Mesothelial cell of epicardium (in vitro differentiated cells): Measurements from ENCODE around the gene KLK14. TPM values are rescaled to one million over a fixed set of nuclear protein-coding genes. Genes with fewer than 3 reads are reported as not detected.

Experiments
- DNase-seq, 2 experiments: peaks; one replicate each; pipeline ENCODE4 v3.0.0; 2021; ENCODE audit warnings: low spot score in 2 of 2; ENCODE audit not compliant: unreplicated experiment in 2 of 2
- H3K27ac Mint-ChIP-seq: 2 replicates; pipeline ENCODE4 v1.8.0; 2021; ENCODE audit warnings: mixed read lengths
- H3K27me3 Mint-ChIP-seq: 2 replicates; pipeline ENCODE4 v1.8.0; 2021; ENCODE audit warnings: low read depth, mixed read lengths
- H3K36me3 Mint-ChIP-seq: 2 replicates; pipeline ENCODE4 v1.8.0; 2021; ENCODE audit warnings: mixed read lengths
- H3K4me1 Mint-ChIP-seq: 2 replicates; pipeline ENCODE4 v1.8.0; 2021; ENCODE audit warnings: mixed read lengths
- H3K4me3 Mint-ChIP-seq: 2 replicates; pipeline ENCODE4 v1.8.0; 2021; ENCODE audit warnings: mild to moderate bottlenecking, moderate library complexity, mixed read lengths
- H3K9me3 Mint-ChIP-seq: 2 replicates; pipeline ENCODE4 v1.8.0; 2021; ENCODE audit warnings: mixed read lengths
- total RNA-seq: library from RNA; stranded (reverse); gene quantifications from 3 replicates; pipeline ENCODE4 v1.2.1, GENCODE V29; 2021
- TF ChIP-seq, protein P1 (sequence below): fragments of 200-600 bp; sonication (generic); IDR thresholded peaks from one replicate; pipeline ENCODE4 v1.5.0; 2021; ENCODE audit warnings: antibody characterized with exemption; ENCODE audit not compliant: unreplicated experiment

Gene KLK14
- total RNA-seq, 1 donor from 2014 or later: 0.45 TPM

DNA sequence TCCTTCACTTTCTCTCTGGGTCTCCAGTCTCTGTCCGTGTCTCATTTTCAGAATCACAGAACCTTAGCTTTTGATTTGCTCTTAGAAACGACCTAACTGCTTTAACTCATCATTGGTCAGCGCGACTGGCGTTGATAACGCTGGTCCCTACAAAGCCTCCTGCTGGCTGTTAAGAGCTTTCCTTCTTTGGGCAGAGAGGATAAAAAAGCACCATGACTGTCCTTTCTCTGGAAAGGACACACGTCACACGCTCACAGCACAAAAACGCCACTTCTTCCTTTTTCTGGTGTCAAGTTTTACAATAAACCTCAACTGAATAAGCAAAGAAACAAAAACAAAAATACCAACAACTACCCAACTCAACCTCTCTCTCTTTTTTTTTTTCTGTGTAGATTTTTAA lies 46.2 kb downstream of the KLK14 start:
- DNase-seq: no peak
- H3K4me1 Mint-ChIP-seq: no peaks in the 10 kb centered on the region
- peaks cover 24% of the 10 kb centered on the region for H3K27me3 Mint-ChIP-seq
- H3K27ac Mint-ChIP-seq: no peak overlapping the region
- no peak overlapping the region for H3K4me3 Mint-ChIP-seq
- TF ChIP-seq, protein P1, sequence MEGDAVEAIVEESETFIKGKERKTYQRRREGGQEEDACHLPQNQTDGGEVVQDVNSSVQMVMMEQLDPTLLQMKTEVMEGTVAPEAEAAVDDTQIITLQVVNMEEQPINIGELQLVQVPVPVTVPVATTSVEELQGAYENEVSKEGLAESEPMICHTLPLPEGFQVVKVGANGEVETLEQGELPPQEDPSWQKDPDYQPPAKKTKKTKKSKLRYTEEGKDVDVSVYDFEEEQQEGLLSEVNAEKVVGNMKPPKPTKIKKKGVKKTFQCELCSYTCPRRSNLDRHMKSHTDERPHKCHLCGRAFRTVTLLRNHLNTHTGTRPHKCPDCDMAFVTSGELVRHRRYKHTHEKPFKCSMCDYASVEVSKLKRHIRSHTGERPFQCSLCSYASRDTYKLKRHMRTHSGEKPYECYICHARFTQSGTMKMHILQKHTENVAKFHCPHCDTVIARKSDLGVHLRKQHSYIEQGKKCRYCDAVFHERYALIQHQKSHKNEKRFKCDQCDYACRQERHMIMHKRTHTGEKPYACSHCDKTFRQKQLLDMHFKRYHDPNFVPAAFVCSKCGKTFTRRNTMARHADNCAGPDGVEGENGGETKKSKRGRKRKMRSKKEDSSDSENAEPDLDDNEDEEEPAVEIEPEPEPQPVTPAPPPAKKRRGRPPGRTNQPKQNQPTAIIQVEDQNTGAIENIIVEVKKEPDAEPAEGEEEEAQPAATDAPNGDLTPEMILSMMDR: no peak
- H3K9me3 Mint-ChIP-seq: no peaks in the 10 kb centered on the region
- H3K36me3 Mint-ChIP-seq: no peaks in the 10 kb centered on the region

GRCh38 chr19:51034704-51035103 lies 48.0 kb downstream of the KLK14 start, which contains the start of gene KLK12:
Gene KLK12 (minus strand): TSS chr19:51035002. CDS start chr19:51034621, 381 bp downstream.
- TF ChIP-seq, protein P1: no peak
- no peaks in the 10 kb centered on the region for H3K9me3 Mint-ChIP-seq
- no peak for DNase-seq
- H3K36me3 Mint-ChIP-seq: no peaks in the 10 kb centered on the region
- H3K27ac Mint-ChIP-seq: no peak within 1 kb of the TSS
- peaks cover 24% of the 10 kb centered on the region for H3K27me3 Mint-ChIP-seq
- H3K4me3 Mint-ChIP-seq: no peak within 1 kb of the TSS
- H3K4me1 Mint-ChIP-seq: no peaks in the 10 kb centered on the region

DNA sequence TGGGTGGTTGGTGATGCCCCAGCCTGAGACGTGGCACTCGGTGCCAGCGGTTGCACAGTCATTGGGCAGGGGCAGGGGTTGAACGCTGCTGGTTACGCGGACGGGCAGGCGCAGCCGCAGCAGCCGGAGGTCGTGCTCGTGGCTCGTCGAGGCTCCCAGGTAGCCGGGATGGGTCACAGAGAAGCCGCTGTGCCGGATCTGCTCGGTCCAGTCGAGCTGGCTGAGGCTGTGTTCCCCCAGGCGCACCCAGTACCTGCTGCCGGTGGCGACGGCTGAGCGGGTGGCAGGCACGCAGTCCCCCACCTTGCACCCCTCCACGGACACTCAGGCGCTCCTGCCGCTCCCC lies 50.8 kb downstream of the KLK14 start:
- H3K9me3 Mint-ChIP-seq: no peaks in the 10 kb centered on the region
- H3K4me3 Mint-ChIP-seq: no peak overlapping the region
- H3K36me3 Mint-ChIP-seq: no peaks in the 10 kb centered on the region
- no peak overlapping the region for H3K27ac Mint-ChIP-seq
- H3K27me3 Mint-ChIP-seq: peaks cover 34% of the 10 kb centered on the region
- H3K4me1 Mint-ChIP-seq: peaks cover 3% of the 10 kb centered on the region
- TF ChIP-seq, protein P1: no peak
- DNase-seq: no peak

- TF ChIP-seq, protein P1: no peak
- no peaks in the 10 kb centered on the region for H3K36me3 Mint-ChIP-seq
- no peak overlapping the region for H3K4me3 Mint-ChIP-seq
- peaks cover 33% of the 10 kb centered on the region for H3K27me3 Mint-ChIP-seq
- peaks cover 6% of the 10 kb centered on the region for H3K4me1 Mint-ChIP-seq
- H3K27ac Mint-ChIP-seq: no peak overlapping the region
- no peak for DNase-seq
- H3K9me3 Mint-ChIP-seq: no peaks in the 10 kb centered on the region
These were observed 51.3 kb downstream of the KLK14 start for GRCh38 chr19:51031220-51031879.

GRCh38 chr19:51030631-51031030 lies 52.1 kb downstream of the KLK14 start:
- no peak for DNase-seq
- TF ChIP-seq, protein P1: no peak
- Mint-ChIP-seq H3K4me3 (no peak overlapping the region), H3K9me3 (no peaks in the 10 kb centered on the region), H3K27me3 (peaks cover 30% of the 10 kb centered on the region), H3K36me3 (no peaks in the 10 kb centered on the region), H3K27ac (no peak overlapping the region), H3K4me1 (peaks cover 6% of the 10 kb centered on the region)
